Progenitor cell of endocrine pancreas (in vitro differentiated cells): ENCODE data around the gene ICAM3. TPM values are rescaled to one million over a fixed set of nuclear protein-coding genes. Genes with fewer than 3 reads are reported as not detected.
"Not testable (repeated sequence)": the region's sequence is repeated elsewhere in the genome, so short reads cannot be mapped to it uniquely, and the experiment has no call there.

Experiments
- DNase-seq: peaks from one replicate; pipeline ENCODE4 v3.0.0; 2021; ENCODE audit warnings: low spot score; ENCODE audit not compliant: unreplicated experiment
- H3K27ac Mint-ChIP-seq: 2 replicates; pipeline ENCODE4 v1.8.0; 2021; ENCODE audit warnings: mild to moderate bottlenecking, moderate library complexity, mixed read lengths
- H3K27me3 Mint-ChIP-seq: 2 replicates; pipeline ENCODE4 v1.8.0; 2021; ENCODE audit warnings: mixed read lengths
- H3K36me3 Mint-ChIP-seq: 2 replicates; pipeline ENCODE4 v1.8.0; 2022; ENCODE audit warnings: mixed read lengths; ENCODE audit not compliant: insufficient read depth
- H3K4me1 Mint-ChIP-seq: 2 replicates; pipeline ENCODE4 v1.8.0; 2021; ENCODE audit warnings: low read depth, mixed read lengths
- H3K4me3 Mint-ChIP-seq: 2 replicates; pipeline ENCODE4 v1.8.0; 2021; ENCODE audit warnings: low read depth, mild to moderate bottlenecking, moderate library complexity, mixed read lengths
- H3K9me3 Mint-ChIP-seq: 2 replicates; pipeline ENCODE4 v1.8.0; 2021; ENCODE audit warnings: low read depth, mixed read lengths
- CTCF ChIP-seq: fragments of 200-600 bp; sonication (generic); IDR thresholded peaks from one replicate; pipeline ENCODE4 v1.5.0; 2021; ENCODE audit warnings: antibody characterized with exemption, mild to moderate bottlenecking; ENCODE audit not compliant: unreplicated experiment
- total RNA-seq: library from RNA; stranded (reverse); gene quantifications from 2 replicates; pipeline ENCODE4 v1.2.1, GENCODE V29; 2021

Gene ICAM3
- total RNA-seq, 1 donor from 2014 or later, result 5.1 TPM

GRCh38 chr19:10343495-10343894 is 4.1 kb upstream of the ICAM3 start:
- Mint-ChIP-seq H3K4me3 (no peak overlapping the region), H3K9me3 (no peaks in the 10 kb centered on the region), H3K4me1 (no peaks in the 10 kb centered on the region), H3K36me3 (no peaks in the 10 kb centered on the region), H3K27me3 (peaks cover 5% of the 10 kb centered on the region), H3K27ac (no peak overlapping the region)
- no peak for TF ChIP-seq CTCF
- DNase-seq, result no peak

DNA sequence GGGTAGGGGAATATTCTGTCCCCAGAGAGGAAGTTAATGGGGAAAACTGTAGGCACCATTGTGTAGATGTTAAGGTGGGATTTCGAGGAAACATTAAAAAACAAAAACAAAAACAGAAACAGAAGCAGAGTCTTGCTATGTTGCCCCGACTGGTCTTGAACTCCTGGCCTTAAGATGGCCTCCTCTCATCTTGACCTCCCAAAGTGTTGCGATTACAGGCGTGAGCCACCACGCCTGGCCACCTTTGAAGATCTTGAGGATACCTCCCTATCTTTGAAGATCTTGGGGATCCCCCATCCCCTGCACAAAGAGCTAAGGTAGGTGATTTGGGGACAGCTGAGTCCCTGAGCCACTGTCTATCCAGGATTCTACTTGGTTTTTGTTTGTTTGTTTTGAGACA is 553 bp upstream of the ICAM3 start:
- no peak for TF ChIP-seq CTCF
- peaks cover 7% of the 10 kb centered on the region for H3K27me3 Mint-ChIP-seq
- H3K36me3 Mint-ChIP-seq, result no peaks in the 10 kb centered on the region
- no peak overlapping the region for H3K27ac Mint-ChIP-seq
- no peak for DNase-seq
- H3K4me3 Mint-ChIP-seq, result no peak overlapping the region
- no peaks in the 10 kb centered on the region for H3K9me3 Mint-ChIP-seq
- no peaks in the 10 kb centered on the region for H3K4me1 Mint-ChIP-seq

DNA sequence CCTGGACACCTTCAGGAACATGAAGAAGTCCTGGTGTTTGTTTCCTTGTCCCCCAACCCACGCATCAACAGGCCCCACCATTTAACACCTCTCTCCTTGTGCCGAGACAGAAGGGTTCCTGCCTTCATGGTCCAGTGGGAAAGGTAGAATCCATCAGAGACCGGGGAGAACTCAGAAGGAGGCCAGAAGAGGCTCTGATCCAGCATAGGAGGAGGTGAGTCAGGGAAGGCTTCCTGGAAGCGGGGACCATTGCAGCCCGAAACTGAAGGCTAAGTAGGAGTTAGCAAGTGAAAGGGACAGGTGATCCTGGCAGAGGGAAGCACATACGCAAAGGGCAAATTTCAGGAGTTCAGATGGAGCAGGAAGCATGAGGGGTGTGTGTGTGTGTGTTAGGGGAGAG is 484 bp downstream of the ICAM3 start:
- Mint-ChIP-seq H3K4me3 (no peak overlapping the region), H3K36me3 (no peaks in the 10 kb centered on the region), H3K9me3 (no peaks in the 10 kb centered on the region), H3K27ac (no peak overlapping the region), H3K27me3 (peaks cover 7% of the 10 kb centered on the region), H3K4me1 (peaks cover 2% of the 10 kb centered on the region)
- TF ChIP-seq CTCF, result no peak
- DNase-seq, result no peak

DNA sequence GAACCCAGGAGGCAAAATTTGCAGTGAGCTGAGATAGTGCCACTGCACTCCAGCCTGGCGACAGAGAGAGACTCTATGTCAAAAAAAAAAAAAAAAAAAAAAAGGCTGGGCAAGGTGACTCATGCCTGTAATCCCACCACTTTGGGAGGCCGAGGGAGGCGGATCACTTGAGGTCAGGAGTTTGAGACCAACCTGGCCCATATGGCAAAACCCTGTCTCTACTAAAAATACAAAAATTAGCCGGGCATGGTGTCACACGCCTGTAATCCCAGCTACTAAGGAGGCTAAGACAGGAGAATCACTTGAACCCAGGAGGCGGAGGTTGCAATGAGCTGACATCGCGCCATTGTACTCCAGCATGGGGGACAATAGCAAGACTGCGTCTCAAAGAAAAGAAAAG is 2.7 kb downstream of the ICAM3 start:
- not testable (repeated sequence) for H3K27me3 Mint-ChIP-seq, DNase-seq, H3K9me3 Mint-ChIP-seq, H3K27ac Mint-ChIP-seq, H3K4me3 Mint-ChIP-seq, H3K36me3 Mint-ChIP-seq
- H3K4me1 Mint-ChIP-seq, result peaks cover 12% of the 10 kb centered on the region

DNA sequence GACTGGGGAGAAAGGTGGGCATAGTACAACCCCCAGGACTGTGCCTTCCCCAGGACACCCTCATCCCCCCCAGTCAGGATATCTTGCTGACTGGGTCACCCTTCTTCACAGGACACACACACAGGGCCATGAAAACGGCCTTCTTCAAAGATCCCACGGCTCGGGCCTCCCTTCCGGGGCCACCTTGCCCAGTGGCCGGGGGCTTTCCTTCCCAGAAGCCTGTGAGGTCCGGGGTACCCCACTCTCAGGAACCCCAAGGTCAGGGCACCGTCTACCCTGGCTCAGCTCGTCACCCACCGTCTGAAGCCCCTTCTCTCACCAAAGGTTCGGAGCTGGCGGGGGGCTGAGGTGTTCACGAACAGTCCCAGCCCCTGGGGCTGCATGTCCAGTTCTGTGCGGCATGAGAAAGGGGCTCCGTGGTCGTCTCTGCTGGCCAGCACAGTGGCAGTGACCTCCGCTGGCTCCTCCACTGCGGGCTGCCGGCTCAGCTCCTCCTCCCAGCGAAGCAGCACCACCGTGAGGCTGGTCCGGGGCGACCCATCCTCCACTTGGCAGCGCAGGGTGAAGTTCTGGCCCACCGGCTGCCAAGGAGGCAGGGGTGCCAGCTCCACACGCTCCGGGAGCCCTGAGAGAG is 4.0 kb downstream of the ICAM3 start:
- Mint-ChIP-seq H3K4me1 (peaks cover 12% of the 10 kb centered on the region), H3K27me3 (peaks cover 7% of the 10 kb centered on the region), H3K27ac (no peak overlapping the region), H3K36me3 (no peaks in the 10 kb centered on the region), H3K9me3 (no peaks in the 10 kb centered on the region), H3K4me3 (peak overlapping the region; percentile 96)
- TF ChIP-seq CTCF, result no peak
- DNase-seq, result no peak

GRCh38 chr19:10334588-10335351 is 4.7 kb downstream of the ICAM3 start:
- Mint-ChIP-seq H3K9me3 (no peaks in the 10 kb centered on the region), H3K27me3 (peaks cover 7% of the 10 kb centered on the region), H3K4me1 (peaks cover 12% of the 10 kb centered on the region), H3K27ac (peak overlapping the region; percentile 49), H3K36me3 (no peaks in the 10 kb centered on the region), H3K4me3 (peak overlapping the region; percentile 96)
- TF ChIP-seq CTCF, result peak; percentile 21
- peak; percentile 86 for DNase-seq
